ENCODE measurements around the gene MSANTD2.

DNA sequence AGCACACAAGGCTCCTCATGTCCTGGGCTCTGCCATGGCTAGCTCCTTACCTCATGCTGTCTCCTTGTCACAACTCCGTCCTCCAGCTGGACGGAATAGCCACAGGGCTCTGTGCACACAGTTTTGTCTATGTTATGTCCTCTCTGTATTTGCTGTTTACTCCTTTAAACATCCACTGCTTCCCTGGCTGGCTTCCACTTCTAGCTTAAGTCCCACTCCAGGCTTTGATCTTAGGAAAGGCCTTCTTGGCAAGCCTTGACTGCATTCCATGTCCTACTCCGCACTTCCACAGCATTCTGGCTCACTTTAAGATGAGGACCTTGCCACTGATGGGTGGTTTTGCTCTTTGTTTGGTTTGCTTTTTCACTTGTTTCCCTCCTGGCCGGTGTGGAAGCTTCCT is 42.1 kb upstream of the MSANTD2 start:
- no peak for TF ChIP-seq RAD21 (IDR thresholded peaks at IDR 0.05; ENCODE audit: low read depth)
- no peak for TF ChIP-seq EP300 (IDR thresholded peaks at IDR 0.05; ENCODE audit: borderline replicate concordance)
